Measurements from ENCODE around the gene ZNF17.
A peak's percentile ranks its signal among the peaks of the same experiment; 100 is the strongest.

Gene ZNF17

GRCh38 chr19:57434386-57435061 is 23.6 kb downstream of the ZNF17 start:
- no peak for DNase-seq

GRCh38 chr19:57435062-57435978 is 24.4 kb downstream of the ZNF17 start, which contains the start of gene ZNF749:
ZNF749 (plus strand) TSS chr19:57435325; CDS start chr19:57435579, 254 bp downstream.
- peak; percentile 98 for DNase-seq

- DNase-seq, result no peak
Measured at GRCh38 chr19:57436417-57436816, 25.5 kb downstream of the ZNF17 start.

GRCh38 chr19:57437931-57438330 is 27.0 kb downstream of the ZNF17 start:
- no peak for DNase-seq

GRCh38 chr19:57438925-57439324 is 28.0 kb downstream of the ZNF17 start:
- no peak for DNase-seq

GRCh38 chr19:57441979-57442752 is 31.2 kb downstream of the ZNF17 start:
- DNase-seq, result no peak

- DNase-seq, result no peak
Measured at GRCh38 chr19:57443121-57443696, 32.2 kb downstream of the ZNF17 start.

GRCh38 chr19:57452307-57452706 is 41.3 kb downstream of the ZNF17 start:
- no peak for DNase-seq

- DNase-seq, result peak; percentile 12
Measured at GRCh38 chr19:57465680-57466381, 54.9 kb downstream of the ZNF17 start.

- no peak for DNase-seq
Measured at GRCh38 chr19:57466489-57466888, 55.5 kb downstream of the ZNF17 start.

All from fibroblast of skin of right biceps (primary cell).